Right renal pelvis (tissue), 4 donors: Measurements from ENCODE around the gene DEXI. TPM values are rescaled to one million over a fixed set of nuclear protein-coding genes. Genes with fewer than 3 reads are reported as not detected.
A peak's percentile ranks its signal among the peaks of the same experiment; 100 is the strongest.
"Not testable (repeated sequence)": the region's sequence is repeated elsewhere in the genome, so short reads cannot be mapped to it uniquely, and the experiment has no call there.

Experiments
- DNase-seq, 4 donors: peaks; one replicate each; pipeline ENCODE4 v3.0.0-alpha.2; 2013; ENCODE audit warnings: low read depth in 4 of 4, low spot score in 3 of 4, missing footprints in 1 of 4
- polyA plus RNA-seq, 4 donors: library from polyadenylated mRNA; unstranded; fragments of 120-200 nt; gene quantifications; one replicate each; pipeline ENCODE4 v1.2.1, GENCODE V29; 2013; ENCODE audit not compliant: insufficient read length in 4 of 4

The DEXI gene
- polyA plus RNA-seq, 4 donors = 45.6 to 52.0 (median 48.0) TPM

DNA sequence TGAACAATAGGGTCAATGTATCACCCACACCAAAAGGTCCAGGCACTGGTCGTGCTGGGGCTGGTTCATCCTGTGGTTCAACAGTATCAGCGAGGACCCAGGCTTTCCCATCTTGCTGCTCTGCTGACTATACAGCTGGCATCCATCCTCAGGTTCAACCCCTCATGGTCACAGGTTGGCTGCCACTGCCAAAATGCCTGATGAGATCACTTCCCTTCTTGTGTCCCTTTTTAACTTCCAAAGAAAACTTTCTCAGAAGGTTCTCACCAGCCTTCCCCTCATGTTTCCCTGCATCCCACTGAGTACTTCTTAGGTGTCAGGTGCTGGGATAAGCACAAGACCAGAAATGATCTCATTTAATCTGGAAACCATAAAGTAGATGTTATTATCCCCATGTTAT, 27.8 kb upstream of the DEXI start:
- DNase-seq = no peak

GRCh38 chr16:10969615-10970014, 27.3 kb upstream of the DEXI start:
- DNase-seq = no peak

DNA sequence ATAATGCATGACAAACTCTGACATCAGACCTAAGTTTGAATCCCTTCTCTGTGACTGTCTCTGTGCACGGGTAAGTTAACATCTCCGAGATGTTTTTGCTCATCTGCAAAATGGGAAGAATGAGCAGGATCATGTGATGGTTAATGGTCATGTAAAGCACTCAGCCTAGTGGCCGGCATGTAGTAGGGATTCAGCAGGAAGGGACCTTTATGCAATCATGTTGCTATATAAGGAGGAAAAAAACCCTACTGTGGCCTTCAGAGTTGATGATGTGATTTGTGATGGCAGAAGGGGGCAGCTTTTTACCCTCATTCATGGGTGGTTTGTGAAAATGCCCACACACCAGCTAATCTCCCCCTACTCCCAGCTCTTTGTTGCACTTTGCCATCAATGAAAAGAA, 26.2 kb upstream of the DEXI start:
- DNase-seq = no peak

- no peak for DNase-seq
Measured at GRCh38 chr16:10967986-10968385, 25.7 kb upstream of the DEXI start.

DNA sequence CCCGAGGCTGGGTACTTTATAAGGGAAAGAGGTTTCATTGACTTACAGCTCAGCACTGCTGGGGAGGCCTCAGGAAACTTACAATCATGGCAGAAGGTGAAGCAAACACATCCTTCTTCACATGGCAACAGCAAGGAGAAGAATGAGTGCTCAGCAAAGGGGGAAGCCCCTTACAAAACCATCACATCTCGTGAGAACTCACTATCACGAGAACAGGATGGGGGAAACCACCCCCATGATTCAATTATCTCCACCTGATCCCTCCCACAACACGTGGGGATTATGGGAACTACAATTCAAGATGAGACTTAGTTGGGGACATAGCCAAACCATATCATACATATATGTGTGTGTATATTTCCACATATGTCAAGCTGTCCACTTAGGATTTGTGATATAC, 24.3 kb upstream of the DEXI start:
- not testable (repeated sequence) for DNase-seq

DNA sequence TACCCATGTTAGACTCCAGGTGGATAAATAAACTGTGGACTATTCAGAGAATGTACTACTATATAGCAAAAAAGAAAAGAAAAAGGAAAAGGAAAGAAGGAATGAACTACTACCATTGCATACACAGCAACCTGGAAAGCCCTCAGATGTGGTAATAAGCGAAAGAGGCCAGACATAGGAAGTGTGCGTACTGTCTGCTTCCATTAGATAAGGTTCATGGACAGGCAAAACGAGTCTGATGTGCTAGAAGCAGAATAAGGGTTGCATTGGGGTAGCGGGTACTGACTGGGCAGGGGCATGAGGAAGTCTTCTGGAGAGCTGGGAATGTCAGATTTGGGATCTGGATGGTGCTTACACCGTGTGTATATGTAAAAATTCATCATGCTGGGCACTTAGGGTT, 23.9 kb upstream of the DEXI start:
- DNase-seq = no peak

- DNase-seq = no peak
Measured at GRCh38 chr16:10965440-10966061, 23.3 kb upstream of the DEXI start.

- DNase-seq = no peak
Measured at GRCh38 chr16:10964891-10965326, 22.6 kb upstream of the DEXI start.

GRCh38 chr16:10964039-10964890, 22.0 kb upstream of the DEXI start:
- DNase-seq = peak in 3 of 4 donors; percentile 63 to 72 (median 64)

DNA sequence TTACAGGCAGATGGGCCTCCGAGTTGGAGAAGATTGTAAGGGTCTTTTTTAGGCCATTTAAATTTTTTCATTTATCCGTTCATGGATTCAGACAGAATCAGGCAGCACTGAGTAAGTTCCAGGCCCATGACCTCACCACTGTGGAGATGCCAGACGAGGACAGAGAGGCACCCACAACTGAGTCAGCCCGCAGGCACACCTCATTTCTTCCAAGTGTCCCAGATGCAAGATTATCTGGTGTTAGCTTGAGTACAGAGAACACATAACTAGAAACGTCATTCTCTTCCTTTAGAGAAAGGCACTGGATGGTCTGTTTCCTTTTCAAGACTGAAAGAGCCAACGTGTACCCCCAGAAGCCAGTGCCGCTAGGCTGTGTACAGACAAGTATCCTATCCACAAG, 19.0 kb upstream of the DEXI start:
- no peak for DNase-seq

GRCh38 chr16:10959161-10959560, 16.9 kb upstream of the DEXI start:
- DNase-seq = no peak

DNA sequence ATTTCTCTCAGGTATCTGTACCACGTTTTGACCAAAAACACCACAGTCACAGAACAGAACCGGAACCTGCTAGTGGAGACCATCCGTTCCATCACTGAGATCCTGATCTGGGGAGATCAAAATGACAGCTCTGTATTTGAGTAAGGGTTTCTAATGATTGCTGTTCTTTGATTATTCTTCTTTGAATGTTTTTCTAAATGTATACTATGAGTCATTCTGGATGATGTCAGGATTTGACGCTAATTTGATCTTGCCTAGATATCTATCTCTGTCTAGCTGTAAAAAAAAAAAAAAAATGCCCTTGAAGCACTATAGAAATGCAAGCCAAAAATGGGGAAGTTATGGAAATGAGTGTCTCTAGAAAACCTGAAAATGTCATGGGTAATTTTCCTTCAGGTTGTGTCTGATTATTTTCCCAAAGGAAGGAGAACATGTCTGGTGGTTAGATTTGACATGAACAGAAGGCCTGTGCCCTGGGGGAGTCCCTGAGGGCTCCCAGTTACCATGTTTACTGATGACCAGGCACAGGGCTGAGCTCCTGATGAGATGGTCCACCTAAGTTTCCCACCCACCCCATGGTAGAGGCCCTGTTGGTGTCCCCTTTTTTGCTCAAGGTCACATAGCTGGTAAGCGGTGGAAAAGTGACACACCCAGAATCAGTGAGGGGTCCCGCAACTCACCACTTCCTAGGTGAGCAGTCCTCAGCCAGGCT, 15.7 kb upstream of the DEXI start:
- no peak for DNase-seq

DNA sequence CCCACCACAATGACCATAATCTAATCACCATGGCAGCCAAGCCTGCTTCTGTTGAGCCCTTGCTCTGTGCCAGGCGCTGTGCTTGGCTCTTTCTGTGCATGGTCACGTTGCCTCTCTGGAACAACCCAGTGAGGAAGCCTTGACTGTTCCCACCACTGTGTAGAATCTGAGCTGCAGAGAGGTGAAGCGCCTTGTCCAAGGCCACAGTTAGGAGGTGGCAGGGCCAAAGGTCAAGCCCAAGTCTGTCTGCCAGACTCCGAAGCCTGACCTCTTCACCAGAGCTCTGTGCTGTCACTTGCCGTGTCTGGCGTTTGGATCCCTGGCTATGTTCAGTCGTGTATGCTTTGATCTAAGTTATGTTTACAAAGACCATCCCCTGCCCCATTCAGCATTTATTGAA, 12.6 kb upstream of the DEXI start:
- no peak for DNase-seq

DNA sequence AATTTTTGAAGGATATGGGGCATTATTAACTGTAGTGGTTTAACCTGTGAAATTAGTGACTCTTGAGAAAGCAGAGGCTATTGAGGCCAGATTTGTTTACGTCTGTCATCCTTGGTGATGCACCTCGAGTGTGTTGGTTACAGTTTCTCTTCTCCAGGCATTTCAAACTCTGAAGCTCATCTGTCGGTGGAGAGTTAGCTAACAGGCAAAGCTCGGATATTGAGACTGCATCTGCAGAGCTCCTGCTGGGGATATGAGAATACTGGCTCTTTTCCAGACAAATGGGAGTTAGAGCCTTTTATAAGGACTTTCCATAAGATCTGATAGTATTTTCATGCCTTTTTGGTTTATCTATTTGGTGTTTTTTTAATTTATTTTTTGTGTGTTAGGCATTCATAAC, 8.8 kb upstream of the DEXI start:
- DNase-seq = no peak

DNA sequence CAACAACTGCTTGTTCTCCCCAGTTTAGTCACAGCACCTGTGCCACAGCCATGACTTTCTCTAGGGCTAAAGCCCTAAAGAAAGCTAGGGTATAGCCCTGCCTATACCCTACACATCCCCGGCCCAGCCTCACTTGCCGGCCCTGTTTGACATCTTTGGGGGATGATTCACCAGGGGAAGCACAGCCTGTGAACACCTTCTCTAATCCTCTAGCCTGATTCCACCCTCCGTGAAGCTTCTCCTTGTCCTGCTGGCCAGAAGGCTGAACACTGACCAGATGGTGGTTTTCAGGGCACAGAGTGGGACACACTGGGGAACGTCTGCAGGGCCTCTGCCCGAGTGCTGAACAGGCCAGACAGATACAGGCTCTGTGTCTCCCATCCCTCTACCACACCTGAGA, 8.1 kb upstream of the DEXI start:
- DNase-seq = no peak

GRCh38 chr16:10949424-10949970, 7.2 kb upstream of the DEXI start:
- no peak for DNase-seq

GRCh38 chr16:10947211-10947787, 5.0 kb upstream of the DEXI start:
- DNase-seq = no peak

GRCh38 chr16:10946308-10946707, 4.0 kb upstream of the DEXI start:
- no peak for DNase-seq

GRCh38 chr16:10945065-10945787, 3.0 kb upstream of the DEXI start:
- no peak for DNase-seq
